IMR-90 (cell line): ENCODE data around the gene FNDC4.

Experiments
- BHLHE40 ChIP-seq: fragments of 150-350 bp; IDR thresholded peaks from 2 replicates; pipeline ENCODE4 v1.6.1; 2016; ENCODE audit warnings: mild to moderate bottlenecking, low read depth, low read length
- CEBPB ChIP-seq: IDR thresholded peaks from 2 replicates; pipeline ENCODE4 v1.6.1; 2012; ENCODE audit warnings: low read depth, low read length, improper control_type of control experiment
- CHD1 ChIP-seq: IDR thresholded peaks from 2 replicates; pipeline ENCODE4 v1.6.1; 2012; ENCODE audit warnings: low read depth, low read length, improper control_type of control experiment
- FOS ChIP-seq: fragments of 150-350 bp; IDR thresholded peaks from 2 replicates; pipeline ENCODE4 v1.6.1; 2016; ENCODE audit warnings: low read depth, low read length
- MAFK ChIP-seq: IDR thresholded peaks from 2 replicates; pipeline ENCODE4 v1.6.1; 2012; ENCODE audit warnings: low read depth, low read length, improper control_type of control experiment
- MAZ ChIP-seq: IDR thresholded peaks from 2 replicates; pipeline ENCODE4 v1.6.1; 2012; ENCODE audit warnings: low read depth, mild to moderate bottlenecking, low read length, improper control_type of control experiment, moderate library complexity, borderline replicate concordance
- MXI1 ChIP-seq: IDR thresholded peaks from 2 replicates; pipeline ENCODE4 v1.6.1; 2012; ENCODE audit warnings: low read depth, mild to moderate bottlenecking, low read length, moderate library complexity, borderline replicate concordance
- POLR2A ChIP-seq: IDR thresholded peaks from 2 replicates; pipeline ENCODE4 v1.6.1; 2012; ENCODE audit warnings: mild to moderate bottlenecking, low read depth, low read length
- RAD21 ChIP-seq: IDR thresholded peaks from 2 replicates; pipeline ENCODE4 v1.6.1; 2012; ENCODE audit warnings: low read length, improper control_type of control experiment
- RCOR1 ChIP-seq: IDR thresholded peaks from 2 replicates; pipeline ENCODE4 v1.6.1; 2012; ENCODE audit warnings: mild to moderate bottlenecking, low read length, improper control_type of control experiment; ENCODE audit not compliant: insufficient replicate concordance
- RFX5 ChIP-seq: IDR thresholded peaks from 2 replicates; pipeline ENCODE4 v1.8.0; 2012; ENCODE audit warnings: low read depth, mild to moderate bottlenecking, low read length, moderate library complexity
- TF ChIP-seq, protein P1 (sequence below): conservative IDR thresholded peaks from 2 replicates; pipeline ENCODE4 v1.5.1; 2012; ENCODE audit warnings: mild to moderate bottlenecking, low read depth, low read length, improper control_type of control experiment
- TF ChIP-seq, protein P2 (sequence below): fragments of 150-350 bp; IDR thresholded peaks from 2 replicates; pipeline ENCODE4 v1.6.1; 2017; ENCODE audit warnings: mild to moderate bottlenecking, antibody characterized with exemption, low read length, low read depth
- TF ChIP-seq, protein P3 (sequence below): fragments of 150-350 bp; IDR thresholded peaks from 2 replicates; pipeline ENCODE4 v1.6.1; 2016; ENCODE audit warnings: low read depth, mild to moderate bottlenecking, low read length, moderate library complexity, borderline replicate concordance

DNA sequence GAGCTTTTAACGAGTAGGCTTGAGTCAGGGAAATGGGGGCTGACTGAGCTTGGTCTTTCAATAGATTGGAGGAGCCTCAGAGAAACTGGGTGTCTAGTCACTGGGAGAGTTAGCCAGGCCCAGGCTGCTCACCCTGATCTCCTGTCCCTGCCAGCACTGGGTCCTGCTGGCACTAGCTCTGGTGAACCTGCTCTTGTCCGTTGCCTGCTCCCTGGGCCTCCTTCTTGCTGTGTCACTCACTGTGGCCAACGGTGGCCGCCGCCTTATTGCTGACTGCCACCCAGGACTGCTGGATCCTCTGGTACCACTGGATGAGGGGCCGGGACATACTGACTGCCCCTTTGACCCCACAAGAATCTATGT lies 52.1 kb downstream of the FNDC4 start:
- TF ChIP-seq POLR2A = no peak
- TF ChIP-seq, protein P1, sequence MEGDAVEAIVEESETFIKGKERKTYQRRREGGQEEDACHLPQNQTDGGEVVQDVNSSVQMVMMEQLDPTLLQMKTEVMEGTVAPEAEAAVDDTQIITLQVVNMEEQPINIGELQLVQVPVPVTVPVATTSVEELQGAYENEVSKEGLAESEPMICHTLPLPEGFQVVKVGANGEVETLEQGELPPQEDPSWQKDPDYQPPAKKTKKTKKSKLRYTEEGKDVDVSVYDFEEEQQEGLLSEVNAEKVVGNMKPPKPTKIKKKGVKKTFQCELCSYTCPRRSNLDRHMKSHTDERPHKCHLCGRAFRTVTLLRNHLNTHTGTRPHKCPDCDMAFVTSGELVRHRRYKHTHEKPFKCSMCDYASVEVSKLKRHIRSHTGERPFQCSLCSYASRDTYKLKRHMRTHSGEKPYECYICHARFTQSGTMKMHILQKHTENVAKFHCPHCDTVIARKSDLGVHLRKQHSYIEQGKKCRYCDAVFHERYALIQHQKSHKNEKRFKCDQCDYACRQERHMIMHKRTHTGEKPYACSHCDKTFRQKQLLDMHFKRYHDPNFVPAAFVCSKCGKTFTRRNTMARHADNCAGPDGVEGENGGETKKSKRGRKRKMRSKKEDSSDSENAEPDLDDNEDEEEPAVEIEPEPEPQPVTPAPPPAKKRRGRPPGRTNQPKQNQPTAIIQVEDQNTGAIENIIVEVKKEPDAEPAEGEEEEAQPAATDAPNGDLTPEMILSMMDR = no peak
- no peak for TF ChIP-seq MXI1
- no peak for TF ChIP-seq MAFK
- TF ChIP-seq RCOR1 = no peak
- TF ChIP-seq RFX5 = no peak
- no peak for TF ChIP-seq BHLHE40
- TF ChIP-seq, protein P2, sequence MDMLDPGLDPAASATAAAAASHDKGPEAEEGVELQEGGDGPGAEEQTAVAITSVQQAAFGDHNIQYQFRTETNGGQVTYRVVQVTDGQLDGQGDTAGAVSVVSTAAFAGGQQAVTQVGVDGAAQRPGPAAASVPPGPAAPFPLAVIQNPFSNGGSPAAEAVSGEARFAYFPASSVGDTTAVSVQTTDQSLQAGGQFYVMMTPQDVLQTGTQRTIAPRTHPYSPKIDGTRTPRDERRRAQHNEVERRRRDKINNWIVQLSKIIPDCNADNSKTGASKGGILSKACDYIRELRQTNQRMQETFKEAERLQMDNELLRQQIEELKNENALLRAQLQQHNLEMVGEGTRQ = no peak
- TF ChIP-seq CHD1 = no peak
- TF ChIP-seq, protein P3, sequence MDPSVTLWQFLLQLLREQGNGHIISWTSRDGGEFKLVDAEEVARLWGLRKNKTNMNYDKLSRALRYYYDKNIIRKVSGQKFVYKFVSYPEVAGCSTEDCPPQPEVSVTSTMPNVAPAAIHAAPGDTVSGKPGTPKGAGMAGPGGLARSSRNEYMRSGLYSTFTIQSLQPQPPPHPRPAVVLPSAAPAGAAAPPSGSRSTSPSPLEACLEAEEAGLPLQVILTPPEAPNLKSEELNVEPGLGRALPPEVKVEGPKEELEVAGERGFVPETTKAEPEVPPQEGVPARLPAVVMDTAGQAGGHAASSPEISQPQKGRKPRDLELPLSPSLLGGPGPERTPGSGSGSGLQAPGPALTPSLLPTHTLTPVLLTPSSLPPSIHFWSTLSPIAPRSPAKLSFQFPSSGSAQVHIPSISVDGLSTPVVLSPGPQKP = no peak
- TF ChIP-seq CEBPB = no peak
- TF ChIP-seq MAZ = no peak
- TF ChIP-seq RAD21 = no peak
- no peak for TF ChIP-seq FOS
